Posterior vena cava (tissue), 2 donors: ENCODE measurements around the gene DNAH14. TPM values are rescaled to one million over a fixed set of nuclear protein-coding genes. Genes with fewer than 3 reads are reported as not detected.

Experiments
- DNase-seq: peaks from one replicate; pipeline ENCODE4 v3.0.0-alpha.2; 2020; ENCODE audit warnings: low spot score
- intact Hi-C, 2 donors: fragments of 100-400 bp; cut with DNase I; formaldehyde crosslinking; loops; one replicate each; pipeline versions ENCODE4 v1.14.1 to v1.14.2; 2022 to 2023
- total RNA-seq, 2 donors: library from RNA; stranded (reverse); fragmentation: NEBNext Ultra II Directional; extraction: Animal tissue kit (Norgen Biotek cat#: 25700); gene quantifications; one replicate each; pipeline ENCODE4 v1.2.1, GENCODE V29; 2021
- donor health status: DM: yes; HTN: yes; CAD: no.
- donor health status: DM: yes; HTN: yes; CAD: no.

Gene DNAH14
- total RNA-seq, 2 donors from 2014 or later: 3.1 to 4.0 TPM

- intact Hi-C loops: no loop called here
- no peak for DNase-seq
Measured at GRCh38 chr1:225428881-225429455, 499.5 kb downstream of the DNAH14 start.

DNA sequence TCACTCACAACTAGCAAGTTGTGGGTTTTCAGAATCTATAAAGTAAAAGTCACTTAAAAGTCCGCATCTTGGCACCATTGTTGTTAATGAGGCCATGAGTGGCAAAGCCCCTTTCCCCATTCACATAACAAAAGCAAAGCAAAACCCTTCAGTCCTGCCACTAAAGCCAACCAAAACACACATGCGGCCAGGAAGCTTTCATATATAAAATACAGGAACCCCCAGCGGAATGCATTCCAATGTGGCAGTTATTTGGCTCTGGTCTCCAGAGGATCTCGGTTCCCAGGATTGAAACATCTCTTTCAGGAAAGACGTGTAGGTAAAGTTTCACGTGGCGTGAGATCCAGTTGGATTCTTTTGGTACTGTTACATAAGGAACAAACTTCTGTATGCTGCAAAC is 500.8 kb downstream of the DNAH14 start:
- intact Hi-C loops: no loop called here
- no peak for DNase-seq

DNA sequence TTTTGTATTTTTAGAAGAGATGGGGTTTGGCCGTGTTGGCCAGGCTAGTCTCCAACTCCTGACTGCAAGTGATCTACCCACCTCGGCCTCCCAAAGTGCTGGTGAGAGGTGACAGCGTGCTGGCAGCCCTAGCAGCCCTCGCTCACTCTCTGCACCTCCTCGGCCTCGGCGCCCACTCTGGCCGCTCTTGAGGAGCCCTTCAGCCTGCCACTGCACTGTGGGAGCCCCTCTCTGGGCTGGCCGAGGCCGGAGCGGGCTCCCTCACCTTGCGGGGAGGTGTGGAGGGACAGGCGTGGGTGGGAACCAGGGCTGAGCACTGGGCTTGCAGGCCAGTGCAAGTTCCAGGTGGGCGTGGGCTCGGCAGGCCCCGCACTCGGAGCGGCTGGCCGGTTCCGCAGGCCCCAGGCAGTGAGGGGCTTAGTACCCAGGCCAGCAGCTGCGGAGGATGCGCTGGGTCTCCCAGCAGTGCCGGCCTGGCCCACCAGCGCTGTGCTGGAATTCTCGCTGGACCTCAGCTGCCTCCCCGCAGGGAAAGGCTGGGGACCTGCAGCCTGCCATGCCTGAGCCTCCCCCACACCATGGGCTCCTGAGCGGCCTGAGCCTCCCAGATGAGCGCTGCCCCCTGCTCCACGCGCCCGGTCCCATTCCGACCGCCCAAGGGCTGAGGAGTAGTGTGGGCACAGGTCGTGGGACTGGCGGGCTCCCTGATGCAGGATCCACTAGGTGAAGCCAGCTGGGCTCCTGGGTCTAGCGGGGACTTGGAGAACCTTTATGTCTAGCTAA is 501.8 kb downstream of the DNAH14 start:
- DNase-seq: no peak
- intact Hi-C loops: no loop called here

GRCh38 chr1:225434046-225434445 is 504.6 kb downstream of the DNAH14 start:
- DNase-seq: no peak
- intact Hi-C loops: no loop called here

DNA sequence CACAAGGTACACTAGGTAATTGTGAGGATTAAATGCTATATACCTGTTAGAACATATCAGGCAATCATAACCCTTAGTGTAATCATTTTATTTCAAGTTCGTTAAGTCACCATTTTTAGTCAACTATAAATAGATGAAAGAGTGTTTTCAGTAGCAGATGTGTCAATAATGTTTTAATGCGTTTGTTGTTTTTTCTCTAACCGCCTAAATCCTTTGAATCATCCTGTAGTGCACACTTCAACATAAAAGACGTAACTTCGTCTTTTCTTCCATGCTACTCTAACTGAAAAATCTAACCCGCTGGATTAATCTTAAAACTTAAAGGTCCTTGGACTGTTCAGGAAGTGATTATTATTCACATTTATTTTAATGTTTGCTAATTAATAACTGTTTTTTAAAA is 505.6 kb downstream of the DNAH14 start:
- intact Hi-C loops: no loop called here
- no peak for DNase-seq

DNA sequence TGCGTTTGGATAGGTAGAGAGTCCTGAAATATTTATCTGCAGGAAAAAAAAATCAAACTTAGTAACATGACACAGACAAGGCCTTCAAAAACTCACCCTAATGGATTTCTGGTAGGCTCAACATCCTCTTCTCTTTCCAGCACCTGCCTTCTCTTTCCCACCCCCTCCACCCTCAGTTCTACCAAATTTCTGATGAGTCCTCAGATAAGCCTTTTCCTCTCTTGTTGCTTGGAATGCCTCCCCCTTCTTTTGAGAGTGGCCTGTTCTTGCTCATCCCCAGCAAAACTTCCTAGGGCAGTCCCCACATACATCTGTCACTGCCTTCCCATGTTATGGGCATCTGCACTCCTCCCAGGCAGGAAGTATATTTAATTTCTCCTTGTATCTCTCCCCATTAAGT is 506.0 kb downstream of the DNAH14 start:
- intact Hi-C loops: no loop called here
- DNase-seq: no peak

GRCh38 chr1:225435957-225436392 is 506.5 kb downstream of the DNAH14 start:
- intact Hi-C loops: no loop called here
- no peak for DNase-seq

DNA sequence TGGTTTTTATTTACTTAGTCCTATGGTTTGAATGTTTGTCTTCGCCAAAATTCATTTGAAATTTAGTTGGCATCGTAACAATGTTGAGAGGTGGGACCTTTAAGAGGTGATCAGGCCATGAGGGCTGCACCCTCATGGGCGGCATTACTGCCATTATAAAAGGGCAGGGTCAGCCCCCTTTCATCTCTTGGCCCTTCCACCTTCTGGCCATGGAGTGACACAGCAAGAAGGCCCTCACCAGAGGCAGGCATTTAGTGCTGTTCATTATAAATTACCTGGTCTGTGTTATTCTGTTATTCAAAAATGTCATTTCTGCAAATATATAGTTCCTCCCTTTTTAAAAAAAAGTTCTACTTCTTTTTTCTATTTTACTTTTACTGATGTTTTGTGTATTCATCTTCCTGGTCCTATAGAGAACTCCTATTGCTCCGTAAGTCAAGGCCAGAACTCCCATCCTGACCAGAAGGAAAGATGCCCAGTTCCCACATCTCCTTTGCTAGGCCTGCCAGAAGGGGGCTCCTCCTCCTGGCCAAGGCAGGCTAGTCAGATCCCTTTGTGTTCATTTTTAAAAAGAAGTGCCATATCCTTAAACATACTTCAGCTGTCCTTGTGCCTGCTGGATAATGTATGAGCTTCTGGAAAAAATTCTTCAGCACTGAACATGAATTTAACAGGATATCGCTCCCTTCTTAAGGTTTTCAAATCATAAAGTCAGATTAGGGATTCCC is 508.4 kb downstream of the DNAH14 start:
- DNase-seq: no peak
- intact Hi-C loops: no loop called here

DNA sequence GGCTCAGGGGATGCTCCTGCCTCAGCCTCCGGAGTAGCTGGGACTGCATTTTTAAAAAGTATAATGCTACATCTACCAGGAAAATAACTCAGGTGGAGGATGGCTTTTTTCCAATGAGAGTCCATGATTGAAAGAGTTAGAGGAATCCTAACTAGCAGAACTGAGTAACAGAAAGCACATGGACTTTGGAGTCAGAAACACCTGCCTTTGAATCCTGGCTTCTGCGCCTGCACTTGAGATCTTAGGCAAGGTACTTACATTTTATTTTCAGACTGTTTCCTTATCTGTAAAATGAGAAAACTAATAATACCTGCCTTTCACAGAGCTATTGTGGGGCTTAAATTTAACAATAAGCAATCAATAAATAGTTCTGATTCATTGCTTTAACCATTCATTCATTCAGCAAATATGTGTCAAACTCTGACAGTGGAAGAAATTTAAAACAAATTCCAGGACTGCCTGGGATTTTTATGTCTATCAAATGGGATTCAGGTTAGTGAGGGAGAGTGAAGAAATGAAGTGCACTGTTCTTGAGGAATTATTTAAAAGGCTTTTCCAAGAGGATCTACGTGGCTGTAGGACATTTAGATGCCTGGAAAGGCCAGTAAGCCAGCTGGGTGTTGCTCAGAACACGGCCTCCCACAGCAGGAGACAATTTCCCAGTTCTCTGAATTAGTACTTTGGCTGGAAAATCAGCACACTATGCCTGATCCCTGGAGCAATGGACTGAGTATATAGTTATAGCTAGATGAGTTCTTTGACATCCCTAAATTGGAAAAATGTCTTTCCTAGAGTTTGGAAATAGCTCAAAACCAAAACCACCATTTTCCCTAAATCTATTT is 511.1 kb downstream of the DNAH14 start:
- intact Hi-C loops: no loop called here
- no peak for DNase-seq

DNA sequence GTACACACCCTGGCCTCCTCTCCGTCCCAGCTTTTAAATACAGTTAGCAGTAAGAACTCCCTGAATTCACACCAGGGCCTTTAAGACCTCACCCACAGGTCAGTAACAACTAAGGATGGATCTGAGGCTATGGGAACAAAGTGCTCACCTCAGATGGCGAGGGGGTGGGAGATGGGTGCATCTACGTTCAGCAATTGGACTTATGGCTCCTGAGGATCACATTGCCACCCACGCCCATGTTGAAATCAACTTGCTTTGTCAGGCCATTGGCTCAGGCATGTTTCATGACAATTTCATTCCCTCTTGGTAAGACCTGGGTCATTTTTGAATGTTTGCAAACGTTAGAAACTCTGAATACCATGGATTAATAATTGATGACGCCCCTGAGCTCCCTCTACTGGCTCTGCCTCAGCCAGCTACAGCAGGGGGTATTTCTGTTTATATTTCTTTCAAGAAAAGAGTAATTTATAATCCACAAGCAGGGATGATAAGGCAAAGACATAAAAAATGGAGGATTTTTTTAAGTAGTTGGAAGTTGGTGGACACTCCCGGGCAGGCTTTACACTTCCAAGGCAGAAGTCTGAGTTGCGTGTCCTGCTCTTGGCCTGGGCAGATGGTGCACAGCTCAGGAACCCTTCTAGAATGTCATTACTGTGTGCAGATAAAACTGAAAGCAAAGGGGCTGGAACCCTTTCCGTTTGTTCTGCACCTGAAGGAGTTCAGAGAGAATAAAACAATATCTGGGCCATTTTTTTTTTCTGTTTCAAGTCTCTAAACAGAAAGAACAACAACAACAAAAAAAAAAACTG is 512.0 kb downstream of the DNAH14 start:
- no peak for DNase-seq
- intact Hi-C loops: no loop called here

GRCh38 chr1:225442123-225442505 is 512.6 kb downstream of the DNAH14 start:
- no peak for DNase-seq
- intact Hi-C loops: no loop called here

GRCh38 chr1:225445639-225446594 is 516.4 kb downstream of the DNAH14 start:
- intact Hi-C loops: no loop called here
- DNase-seq: no peak

- no peak for DNase-seq
- intact Hi-C loops: no loop called here
Measured at GRCh38 chr1:225446595-225446960, 517.1 kb downstream of the DNAH14 start.

DNA sequence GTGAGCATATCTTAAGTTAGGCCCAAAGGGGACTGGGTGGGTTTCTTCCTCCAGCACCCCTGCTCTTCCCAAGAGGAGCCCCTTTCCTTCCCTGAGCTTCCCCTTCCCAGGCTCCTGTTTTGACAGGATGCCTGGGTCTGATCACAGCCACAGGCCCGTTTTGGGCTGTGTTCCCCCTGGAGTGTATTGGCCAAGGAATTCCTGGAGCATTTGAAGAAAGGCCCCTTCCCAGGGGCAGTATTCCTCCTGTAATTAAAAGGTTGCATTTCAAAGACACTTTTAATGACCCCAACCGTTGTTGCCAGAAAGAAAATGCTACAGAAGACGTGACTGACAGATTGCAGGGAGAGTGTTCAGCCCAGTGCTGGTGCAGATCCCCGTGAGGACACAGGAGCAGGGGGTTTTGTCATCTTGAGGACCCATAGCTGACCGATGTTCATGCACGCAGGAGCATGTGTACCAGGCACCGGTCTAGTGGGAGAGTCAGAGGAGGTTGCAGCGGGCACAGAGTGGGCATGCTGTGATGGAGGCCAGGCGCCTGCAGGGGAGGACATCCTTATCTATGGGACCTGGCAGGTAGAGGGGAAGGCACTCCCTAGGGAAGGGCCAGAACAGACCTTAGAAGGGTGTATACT is 517.6 kb downstream of the DNAH14 start:
- intact Hi-C loops: no loop called here
- no peak for DNase-seq

DNA sequence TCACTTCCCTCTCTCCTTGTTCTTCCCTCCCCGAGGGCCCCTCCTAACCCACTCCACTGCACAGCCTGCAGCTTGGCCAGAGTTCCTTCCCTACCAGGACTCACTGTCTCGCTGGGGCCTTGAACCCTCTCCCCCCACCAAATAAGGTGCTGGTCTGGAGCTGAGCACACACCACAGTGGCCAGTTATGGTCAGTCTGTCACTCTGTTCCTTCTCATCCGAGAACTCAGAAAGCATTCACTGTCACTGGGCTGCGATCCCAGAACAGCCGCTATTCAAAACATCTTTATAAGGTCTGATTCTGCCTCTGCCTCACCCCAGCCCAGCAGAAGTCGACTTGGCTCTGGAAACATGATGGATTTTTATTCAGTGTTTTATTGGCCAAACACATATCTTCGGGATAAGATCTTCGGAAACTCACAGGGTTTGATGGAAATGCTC is 518.2 kb downstream of the DNAH14 start:
- intact Hi-C loops: no loop called here
- DNase-seq: peak; percentile 89

GRCh38 chr1:225448146-225448805 is 518.8 kb downstream of the DNAH14 start:
- intact Hi-C loops: no loop called here
- DNase-seq: peak; percentile 34
